ENCODE results near the gene GPR152.

GPR152 gene

GRCh38 chr11:67452141-67452952, at the start of gene GPR152:
Gene GPR152 (minus strand): TSS chr11:67452729. CDS start chr11:67452724, 5 bp downstream.
- DNase-seq (ENCODE audit: low spot score), result no peak

GRCh38 chr11:67501854-67502253, 49.3 kb upstream of the GPR152 start:
- no peak for DNase-seq (ENCODE audit: low spot score)

- peak; percentile 76 for DNase-seq (ENCODE audit: low spot score)
Observed at GRCh38 chr11:67500831-67501715, 48.5 kb upstream of the GPR152 start.

- DNase-seq (ENCODE audit: low spot score), result no peak
Observed at GRCh38 chr11:67500484-67500821, 47.9 kb upstream of the GPR152 start.

- no peak for DNase-seq (ENCODE audit: low spot score)
Observed at GRCh38 chr11:67499808-67500483, 47.4 kb upstream of the GPR152 start.

- DNase-seq (ENCODE audit: low spot score), result no peak
Observed at GRCh38 chr11:67498544-67498972, 46.0 kb upstream of the GPR152 start.

GRCh38 chr11:67497656-67498291, 45.2 kb upstream of the GPR152 start:
- no peak for DNase-seq (ENCODE audit: low spot score)

- DNase-seq (ENCODE audit: low spot score), result peak; percentile 56
Observed at GRCh38 chr11:67496113-67496512, 43.6 kb upstream of the GPR152 start.

GRCh38 chr11:67495234-67496005, 42.9 kb upstream of the GPR152 start:
- DNase-seq (ENCODE audit: low spot score), result peak; percentile 67

- peak; percentile 63 for DNase-seq (ENCODE audit: low spot score)
Observed at GRCh38 chr11:67494371-67495233, 42.1 kb upstream of the GPR152 start.

- DNase-seq (ENCODE audit: low spot score), result no peak
Observed at GRCh38 chr11:67493548-67494370, 41.2 kb upstream of the GPR152 start.

- peak; percentile 65 for DNase-seq (ENCODE audit: low spot score)
Observed at GRCh38 chr11:67492801-67493547, 40.4 kb upstream of the GPR152 start.

GRCh38 chr11:67492069-67492727, 39.7 kb upstream of the GPR152 start:
- no peak for DNase-seq (ENCODE audit: low spot score)

- peak; percentile 56 for DNase-seq (ENCODE audit: low spot score)
Observed at GRCh38 chr11:67491276-67492068, 38.9 kb upstream of the GPR152 start.

GRCh38 chr11:67490727-67491065, 38.2 kb upstream of the GPR152 start:
- DNase-seq (ENCODE audit: low spot score), result no peak

GRCh38 chr11:67489885-67490726, 37.6 kb upstream of the GPR152 start:
- peak; percentile 52 for DNase-seq (ENCODE audit: low spot score)
